Measurements from ENCODE around the gene WDR70.
"Not testable (repeated sequence)": the region's sequence is repeated elsewhere in the genome, so short reads cannot be mapped to it uniquely, and the experiment has no call there.

Gene WDR70

GRCh38 chr5:37645707-37646106 lies 266.6 kb downstream of the WDR70 start:
- no peak overlapping the region for H3K4me3 ChIP-seq
- no peak overlapping the region for H3K27ac ChIP-seq
- no peak for DNase-seq (ENCODE audit: low spot score)
- TF ChIP-seq, protein P1, sequence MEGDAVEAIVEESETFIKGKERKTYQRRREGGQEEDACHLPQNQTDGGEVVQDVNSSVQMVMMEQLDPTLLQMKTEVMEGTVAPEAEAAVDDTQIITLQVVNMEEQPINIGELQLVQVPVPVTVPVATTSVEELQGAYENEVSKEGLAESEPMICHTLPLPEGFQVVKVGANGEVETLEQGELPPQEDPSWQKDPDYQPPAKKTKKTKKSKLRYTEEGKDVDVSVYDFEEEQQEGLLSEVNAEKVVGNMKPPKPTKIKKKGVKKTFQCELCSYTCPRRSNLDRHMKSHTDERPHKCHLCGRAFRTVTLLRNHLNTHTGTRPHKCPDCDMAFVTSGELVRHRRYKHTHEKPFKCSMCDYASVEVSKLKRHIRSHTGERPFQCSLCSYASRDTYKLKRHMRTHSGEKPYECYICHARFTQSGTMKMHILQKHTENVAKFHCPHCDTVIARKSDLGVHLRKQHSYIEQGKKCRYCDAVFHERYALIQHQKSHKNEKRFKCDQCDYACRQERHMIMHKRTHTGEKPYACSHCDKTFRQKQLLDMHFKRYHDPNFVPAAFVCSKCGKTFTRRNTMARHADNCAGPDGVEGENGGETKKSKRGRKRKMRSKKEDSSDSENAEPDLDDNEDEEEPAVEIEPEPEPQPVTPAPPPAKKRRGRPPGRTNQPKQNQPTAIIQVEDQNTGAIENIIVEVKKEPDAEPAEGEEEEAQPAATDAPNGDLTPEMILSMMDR (IDR thresholded peaks at IDR 0.05) = no peak

GRCh38 chr5:37654566-37654965 lies 275.4 kb downstream of the WDR70 start:
- H3K4me3 ChIP-seq; DNase-seq (ENCODE audit: low spot score); H3K27ac ChIP-seq: not testable (repeated sequence)

DNA sequence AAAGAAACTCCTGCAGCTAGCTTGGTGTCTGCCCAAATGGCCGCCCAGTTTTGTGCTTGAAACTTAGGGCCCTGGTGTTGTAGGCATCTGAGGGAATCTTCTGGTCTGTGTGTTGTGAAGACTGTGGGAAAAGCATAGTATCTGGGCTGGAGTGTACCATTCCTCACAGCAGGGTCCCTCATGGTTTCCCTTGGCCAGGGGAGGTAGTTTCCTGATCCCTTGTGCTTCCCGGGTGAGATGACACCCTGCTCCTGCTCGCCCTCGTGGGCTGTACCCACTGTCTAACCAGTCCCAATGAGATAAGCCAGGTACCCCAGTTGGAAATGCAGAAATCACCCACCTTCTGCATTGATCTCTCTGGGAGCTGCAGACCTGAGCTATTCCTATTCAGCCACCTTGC lies 277.9 kb downstream of the WDR70 start:
- TF ChIP-seq, protein P1 (IDR thresholded peaks at IDR 0.05) = no peak
- no peak overlapping the region for H3K4me3 ChIP-seq
- H3K27ac ChIP-seq = no peak overlapping the region
- DNase-seq (ENCODE audit: low spot score) = no peak

DNA sequence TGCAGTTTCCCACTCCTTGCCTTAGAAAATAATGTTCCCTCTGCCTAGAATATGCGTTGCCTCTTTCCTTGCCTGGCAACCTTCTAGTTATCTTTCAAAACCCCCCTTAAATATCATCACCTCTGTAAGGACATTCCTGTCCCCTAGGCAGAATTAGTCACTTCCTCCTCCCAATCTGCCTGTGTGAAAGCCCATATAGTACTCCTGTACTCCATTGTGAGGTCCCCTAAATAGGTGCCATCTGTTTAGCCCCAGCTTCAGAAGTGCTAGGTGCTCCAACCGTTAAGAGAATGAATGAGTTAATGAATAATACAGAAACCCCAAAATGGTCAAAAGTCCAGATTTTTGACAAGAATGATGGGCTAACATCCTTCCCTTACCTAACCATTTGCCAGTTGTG lies 279.3 kb downstream of the WDR70 start:
- no peak for DNase-seq (ENCODE audit: low spot score)
- Histone ChIP-seq H3K27ac (no peak overlapping the region), H3K4me3 (no peak overlapping the region)
- TF ChIP-seq, protein P1 (IDR thresholded peaks at IDR 0.05) = no peak

DNA sequence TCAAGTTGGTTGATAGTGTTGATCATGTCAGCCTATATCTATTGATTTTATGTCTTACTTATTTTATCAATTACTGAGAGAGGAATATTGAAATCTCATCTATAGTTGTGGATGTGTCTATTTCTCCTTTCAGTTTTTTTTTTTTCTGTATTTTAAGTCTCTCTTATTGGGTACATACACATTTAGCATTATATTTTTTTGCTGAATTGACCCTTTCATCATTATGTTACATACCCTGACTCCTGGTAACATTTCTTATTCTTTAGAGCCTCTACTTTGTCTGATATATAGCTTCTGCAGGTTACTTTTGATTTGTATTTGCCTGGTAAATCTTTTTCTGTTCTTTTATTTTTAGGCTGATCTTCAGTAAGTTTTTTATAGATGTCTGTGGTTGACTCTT lies 281.2 kb downstream of the WDR70 start:
- Histone ChIP-seq H3K27ac (no peak overlapping the region), H3K4me3 (no peak overlapping the region)
- TF ChIP-seq, protein P1 (IDR thresholded peaks at IDR 0.05) = no peak
- DNase-seq (ENCODE audit: low spot score) = no peak

GRCh38 chr5:37661227-37661920 lies 282.3 kb downstream of the WDR70 start:
- no peak overlapping the region for H3K4me3 ChIP-seq
- no peak for DNase-seq (ENCODE audit: low spot score)
- H3K27ac ChIP-seq = no peak overlapping the region
- TF ChIP-seq, protein P1 (IDR thresholded peaks at IDR 0.05) = no peak

- no peak overlapping the region for H3K4me3 ChIP-seq
- DNase-seq (ENCODE audit: low spot score) = no peak
- H3K27ac ChIP-seq = no peak overlapping the region
- TF ChIP-seq, protein P1 (IDR thresholded peaks at IDR 0.05) = no peak
Measured at GRCh38 chr5:37661951-37662350, 282.8 kb downstream of the WDR70 start.

Data from coronary artery (tissue), 2 donors.